AML-193 (cell line): ENCODE measurements around the gene NHLRC3.
A peak's percentile ranks its signal among the peaks of the same experiment; 100 is the strongest.
"Not testable (repeated sequence)": the region's sequence is repeated elsewhere in the genome, so short reads cannot be mapped to it uniquely, and the experiment has no call there.

Source experiments
- DNase-seq, 2 experiments: peaks; one replicate each; lab custom pipeline; 2025; lab: John Stamatoyannopoulos, UW

NHLRC3 gene

GRCh38 chr13:39044536-39044935 is 6.3 kb downstream of the NHLRC3 start:
- no peak for DNase-seq

- DNase-seq, result no peak
Observed at GRCh38 chr13:39047560-39047959, 9.3 kb downstream of the NHLRC3 start.

- DNase-seq, result no peak
Observed at GRCh38 chr13:39048806-39049205, 10.6 kb downstream of the NHLRC3 start.

- DNase-seq, result no peak
Observed at GRCh38 chr13:39049274-39049673, 11.0 kb downstream of the NHLRC3 start.

GRCh38 chr13:39051157-39051556 is 12.9 kb downstream of the NHLRC3 start:
- peak; percentile 71 to 74 for DNase-seq

- DNase-seq, result no peak
Observed at GRCh38 chr13:39052944-39053343, 14.7 kb downstream of the NHLRC3 start.

- DNase-seq, result no peak
Observed at GRCh38 chr13:39054112-39054511, 15.9 kb downstream of the NHLRC3 start.

- no peak for DNase-seq
Observed at GRCh38 chr13:39056018-39056417, 17.8 kb downstream of the NHLRC3 start.

- DNase-seq, result no peak
Observed at GRCh38 chr13:39058040-39058439, 19.8 kb downstream of the NHLRC3 start.

GRCh38 chr13:39062004-39062403 is 23.7 kb downstream of the NHLRC3 start:
- no peak for DNase-seq

GRCh38 chr13:39072842-39073241 is 34.6 kb downstream of the NHLRC3 start:
- DNase-seq, result no peak

- no peak for DNase-seq
Observed at GRCh38 chr13:39073983-39074382, 35.7 kb downstream of the NHLRC3 start.

GRCh38 chr13:39086251-39086945 is 48.1 kb downstream of the NHLRC3 start:
- DNase-seq, result not testable (repeated sequence)

- DNase-seq, result no peak
Observed at GRCh38 chr13:39091586-39091985, 53.3 kb downstream of the NHLRC3 start.

- DNase-seq, result no peak
Observed at GRCh38 chr13:39095500-39095899, 57.2 kb downstream of the NHLRC3 start.

- DNase-seq, result no peak
Observed at GRCh38 chr13:39099231-39099630, 61.0 kb downstream of the NHLRC3 start.
